Activated naive CD4-positive, alpha-beta T cell treated with anti-CD3 and anti-CD28 coated beads, Interleukin-2, amount 50 U/mL, for 72 hours (primary cell): ENCODE results near the gene ZPBP. TPM values are rescaled to one million over a fixed set of nuclear protein-coding genes. Genes with fewer than 3 reads are reported as not detected.
A peak's percentile ranks its signal among the peaks of the same experiment; 100 is the strongest.

Source experiments
- ATAC-seq, 2 donors: fragments of 150-1000 bp; cut with Tn5 transposase; 2 replicates each; pipeline ENCODE4 v1.10.0; 2021; ENCODE audit warnings: mild to moderate bottlenecking in 2 of 2, moderate library complexity in 2 of 2
- DNase-seq, 2 donors: peaks; one replicate each; pipeline ENCODE4 v3.0.0; 2021 to 2022; ENCODE audit warnings: low spot score in 2 of 2
- H3K27ac Mint-ChIP-seq, 2 donors: one replicate each; pipeline ENCODE4 v1.8.0; 2022; ENCODE audit warnings: mild to moderate bottlenecking in 2 of 2, mixed read lengths in 2 of 2
- H3K36me3 Mint-ChIP-seq, 2 donors: one replicate each; pipeline ENCODE4 v1.8.0; 2022; ENCODE audit warnings: mixed read lengths in 2 of 2
- H3K9me3 Mint-ChIP-seq, 2 donors: one replicate each; pipeline ENCODE4 v1.8.0; 2022; ENCODE audit warnings: mixed read lengths in 2 of 2
- total RNA-seq, 2 donors: library from RNA; stranded (reverse); gene quantifications; one replicate each; pipeline ENCODE4 v1.2.3, GENCODE V29; 2022

ZPBP gene
- total RNA-seq, 2 donors from 2014 or later = not detected

GRCh38 chr7:49926720-49927119 lies 166.3 kb downstream of the ZPBP start:
- no peak for DNase-seq
- Mint-ChIP-seq H3K9me3 (peaks cover 6 to 12% of the 10 kb centered on the region in 2 donors), H3K36me3 (peaks cover 8 to 9% of the 10 kb centered on the region in 2 donors), H3K27ac (peak overlapping the region in 1 of 2 donors; percentile 10)
- ATAC-seq = no peak

- Mint-ChIP-seq H3K9me3 (no peaks in the 10 kb centered on the region), H3K27ac (no peak overlapping the region), H3K36me3 (no peaks in the 10 kb centered on the region)
- no peak for ATAC-seq
- DNase-seq = no peak
Measured at GRCh38 chr7:49911909-49912308, 181.1 kb downstream of the ZPBP start.

- H3K36me3 Mint-ChIP-seq = no peaks in the 10 kb centered on the region
- ATAC-seq (no peak), DNase-seq (no peak)
- H3K27ac Mint-ChIP-seq = no peak overlapping the region
- H3K9me3 Mint-ChIP-seq = no peaks in the 10 kb centered on the region
Measured at GRCh38 chr7:49894543-49894942, 198.5 kb downstream of the ZPBP start.

DNA sequence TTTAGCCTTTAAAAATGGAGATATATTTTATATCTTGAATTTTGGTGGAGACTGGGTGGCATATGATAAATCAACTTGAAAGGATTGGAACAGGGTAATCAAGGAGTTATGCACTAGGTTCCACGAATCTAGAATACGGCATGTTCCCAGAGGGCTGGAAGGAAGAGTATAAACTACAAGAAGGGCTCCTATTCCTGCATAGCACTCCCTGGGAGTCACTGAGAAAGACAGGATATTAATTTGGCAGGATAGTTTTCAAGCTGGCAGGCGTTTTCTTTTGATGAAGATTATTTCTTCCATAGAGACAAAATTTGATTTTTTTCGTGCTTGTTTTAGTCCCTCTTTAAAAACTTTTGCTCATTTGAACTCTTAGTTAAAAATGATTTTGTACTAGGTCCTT lies 199.9 kb downstream of the ZPBP start:
- H3K9me3 Mint-ChIP-seq = no peaks in the 10 kb centered on the region
- H3K27ac Mint-ChIP-seq = no peak overlapping the region
- no peak for DNase-seq
- ATAC-seq = no peak
- H3K36me3 Mint-ChIP-seq = no peaks in the 10 kb centered on the region

- no peak for DNase-seq
- no peak for ATAC-seq
- Mint-ChIP-seq H3K27ac (no peak overlapping the region), H3K36me3 (no peaks in the 10 kb centered on the region), H3K9me3 (no peaks in the 10 kb centered on the region)
Measured at GRCh38 chr7:49892481-49892880, 200.6 kb downstream of the ZPBP start.

Other genes with a start within 250 kb of the ZPBP start
- 100 to 1,000 TPM; 208 to 327 TPM for gene IKZF1, start 211.5 kb upstream of the ZPBP start, total RNA-seq